ENCODE results near the gene UNC119B.
"Not testable (repeated sequence)": the region's sequence is repeated elsewhere in the genome, so short reads cannot be mapped to it uniquely, and the experiment has no call there.

The UNC119B gene

GRCh38 chr12:120720234-120720986 is 10.2 kb downstream of the UNC119B start:
- DNase-seq = no peak

- DNase-seq = no peak
Measured at GRCh38 chr12:120720987-120721801, 10.9 kb downstream of the UNC119B start.

GRCh38 chr12:120721866-120722265 is 11.6 kb downstream of the UNC119B start:
- DNase-seq = no peak

DNA sequence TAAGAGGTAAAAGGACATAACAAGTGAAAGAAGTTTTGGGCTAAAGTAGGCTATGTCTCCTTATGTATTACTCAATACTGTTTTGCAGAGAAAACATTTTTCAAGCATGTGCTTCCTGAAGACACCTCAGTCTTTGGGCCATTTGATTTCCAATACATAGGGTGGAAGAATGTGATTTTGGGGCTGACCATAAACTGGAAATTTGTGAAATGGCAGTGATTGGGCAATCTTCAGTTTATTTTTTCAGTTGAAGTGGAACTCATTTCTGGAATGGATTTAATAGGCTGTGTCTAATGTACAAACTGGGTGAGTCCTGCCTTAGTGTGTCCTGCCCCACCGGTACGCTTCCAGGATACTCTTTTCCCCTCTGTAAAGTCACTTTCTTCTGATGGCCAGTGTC is 12.5 kb downstream of the UNC119B start:
- no peak for DNase-seq

GRCh38 chr12:120724720-120725119 is 14.5 kb downstream of the UNC119B start:
- no peak for DNase-seq

- DNase-seq = no peak
Measured at GRCh38 chr12:120725151-120725658, 14.9 kb downstream of the UNC119B start.

DNA sequence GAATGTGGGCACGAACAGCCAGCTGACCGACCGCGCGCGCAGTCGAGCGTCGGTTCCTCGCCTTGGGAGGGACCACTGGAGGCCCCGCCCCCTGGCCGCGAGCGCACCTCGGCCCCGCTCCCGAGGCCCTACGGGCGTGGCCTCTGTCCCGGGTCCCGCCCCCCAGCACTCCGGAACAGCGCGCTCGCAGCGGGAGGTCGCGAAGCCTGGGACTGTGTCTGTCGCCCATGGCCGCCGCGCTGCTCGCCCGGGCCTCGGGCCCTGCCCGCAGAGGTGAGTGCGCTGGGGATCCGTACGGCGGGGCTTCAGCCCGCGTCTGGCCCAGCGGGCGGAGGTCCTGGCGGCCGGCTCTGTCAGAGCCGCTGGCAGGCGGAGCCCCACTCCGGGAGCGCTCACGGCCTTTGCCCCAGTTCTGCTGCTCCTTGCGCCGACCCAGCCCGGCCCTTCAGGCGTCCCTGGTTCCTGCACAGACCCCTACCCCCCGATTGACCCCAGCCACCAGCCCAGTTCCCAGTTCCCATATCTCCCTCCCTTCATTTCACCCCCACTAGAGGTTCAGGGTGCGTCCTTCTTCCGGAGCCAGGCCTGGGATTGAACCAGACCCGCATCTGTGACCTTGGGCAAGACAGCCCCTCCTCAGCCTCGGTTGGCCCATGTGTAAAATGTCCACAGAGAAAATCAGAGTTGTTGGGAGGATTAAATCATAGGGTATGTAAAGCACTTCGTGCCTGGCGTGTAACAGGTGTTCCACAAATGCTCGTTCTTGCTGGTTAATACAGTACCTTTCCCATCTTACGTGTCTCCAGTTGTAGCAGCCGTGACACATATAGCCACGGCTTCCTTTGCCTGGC is 15.6 kb downstream of the UNC119B start, which contains the start of gene ACADS:
Gene ACADS, plus strand, starts transcription at position 168 of the 851 bp plus-strand sequence. Its CDS starts 60 bp downstream, at position 228.
- peak; percentile 92 for DNase-seq

DNA sequence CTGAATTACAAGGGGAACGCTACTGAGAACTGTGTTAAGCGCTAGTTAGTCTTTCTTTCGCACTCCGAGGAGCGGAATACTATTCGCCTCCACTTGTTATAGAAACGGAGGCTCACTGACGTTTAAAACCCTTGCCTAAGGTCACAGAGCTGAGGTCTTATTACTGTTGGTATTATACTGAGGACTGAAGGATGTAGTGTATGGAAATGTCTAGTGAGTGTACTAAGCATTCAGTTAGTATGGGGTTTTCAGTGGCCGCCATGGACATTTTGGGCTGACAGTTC is 16.2 kb downstream of the UNC119B start:
- DNase-seq = no peak

DNA sequence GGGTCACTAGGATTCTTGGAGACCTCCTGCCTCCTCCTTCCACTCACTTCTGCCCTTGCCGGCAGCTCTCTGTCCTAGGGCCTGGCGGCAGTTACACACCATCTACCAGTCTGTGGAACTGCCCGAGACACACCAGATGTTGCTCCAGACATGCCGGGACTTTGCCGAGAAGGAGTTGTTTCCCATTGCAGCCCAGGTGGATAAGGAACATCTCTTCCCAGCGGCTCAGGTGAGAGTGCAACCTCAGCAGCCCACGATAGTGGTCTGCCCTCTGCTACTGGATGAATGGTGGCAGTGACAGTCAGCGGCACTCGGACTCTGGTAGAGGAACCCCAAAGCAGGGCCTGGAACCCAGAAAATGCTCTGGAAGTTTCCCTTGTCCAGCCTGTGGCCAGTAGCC is 16.7 kb downstream of the UNC119B start:
- no peak for DNase-seq

- not testable (repeated sequence) for DNase-seq
Measured at GRCh38 chr12:120732198-120732597, 21.9 kb downstream of the UNC119B start.

GRCh38 chr12:120733574-120733973 is 23.3 kb downstream of the UNC119B start:
- DNase-seq = no peak

DNA sequence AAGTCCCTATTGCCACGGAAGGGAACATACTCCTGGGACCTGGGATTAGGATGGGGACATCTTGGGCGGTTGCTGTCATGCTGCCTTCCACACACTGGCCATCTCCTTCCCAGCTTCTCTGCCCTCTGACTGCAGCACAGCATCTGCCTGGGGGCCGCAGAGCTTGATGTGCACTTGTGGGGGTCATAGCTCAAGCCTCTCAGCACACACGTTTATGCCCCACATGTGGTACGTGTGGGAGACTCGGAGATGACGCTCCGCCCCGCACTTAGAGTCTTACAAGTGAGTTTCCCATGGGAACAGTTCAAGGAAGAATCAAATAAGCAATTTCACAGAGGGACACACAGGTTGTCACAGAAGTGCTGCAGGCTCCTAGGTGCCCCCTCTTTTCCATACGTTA is 24.0 kb downstream of the UNC119B start:
- DNase-seq = no peak

GRCh38 chr12:120735181-120735580 is 24.9 kb downstream of the UNC119B start:
- DNase-seq = no peak

GRCh38 chr12:120736404-120737331 is 26.4 kb downstream of the UNC119B start:
- DNase-seq = no peak

GRCh38 chr12:120737557-120738251 is 27.4 kb downstream of the UNC119B start:
- DNase-seq = no peak

GRCh38 chr12:120738252-120739030 is 28.2 kb downstream of the UNC119B start:
- DNase-seq = no peak

- no peak for DNase-seq
Measured at GRCh38 chr12:120739031-120739762, 28.9 kb downstream of the UNC119B start.

GRCh38 chr12:120739821-120740613 is 29.8 kb downstream of the UNC119B start:
- DNase-seq = no peak

DNA sequence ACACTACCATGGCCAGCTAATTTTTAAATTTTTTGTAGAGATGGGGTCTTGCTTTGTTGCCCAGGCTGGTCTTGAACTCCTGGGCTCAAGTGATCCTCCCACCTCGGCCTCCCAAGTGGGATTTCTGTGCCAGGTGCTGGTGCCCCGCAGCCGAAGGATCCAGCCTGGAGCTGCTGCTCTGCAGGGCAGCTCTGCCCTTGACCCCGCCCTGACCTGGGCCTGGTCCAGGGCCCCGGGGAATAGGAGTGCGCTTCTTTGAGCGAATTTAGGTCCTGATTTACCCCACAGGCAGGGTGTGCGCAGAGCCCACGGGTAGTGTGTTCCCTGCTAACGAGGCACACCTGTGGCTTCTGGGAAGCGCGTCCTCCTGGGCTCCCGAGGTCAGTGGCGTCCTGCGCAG is 30.6 kb downstream of the UNC119B start:
- DNase-seq = no peak

All from NCI-H146 (cell line).